GM23248 (cell line): ENCODE data around the gene ELOVL7.

Experiments used
- EZH2 ChIP-seq: fragments of 200-600 bp; sonication (generic); IDR thresholded peaks from 2 replicates; pipeline ENCODE4 v1.6.1; 2018; ENCODE audit warnings: antibody characterized with exemption, mild to moderate bottlenecking; ENCODE audit not compliant: insufficient read depth, poor library complexity, severe bottlenecking
- EZH2phosphoT487 ChIP-seq: fragments of 200-600 bp; sonication (generic); IDR thresholded peaks from 2 replicates; pipeline ENCODE4 v1.6.1; 2018; ENCODE audit warnings: antibody characterized with exemption, moderate library complexity, mild to moderate bottlenecking, low read depth; ENCODE audit not compliant: insufficient read depth

- TF ChIP-seq EZH2phosphoT487: no peak
- TF ChIP-seq EZH2: no peak
These were observed 99.4 kb downstream of the ELOVL7 start for GRCh38 chr5:60744682-60745081.
